ENCODE results near the gene PPM1F.

The PPM1F gene

GRCh38 chr22:21938906-21939305 lies 13.7 kb downstream of the PPM1F start:
- no peak for DNase-seq

GRCh38 chr22:21938071-21938822 lies 14.4 kb downstream of the PPM1F start:
- peak; percentile 18 for DNase-seq

GRCh38 chr22:21937821-21938070 lies 14.9 kb downstream of the PPM1F start:
- DNase-seq = peak; percentile 84

- DNase-seq = no peak
Observed at GRCh38 chr22:21937041-21937820, 15.4 kb downstream of the PPM1F start.

- no peak for DNase-seq
Observed at GRCh38 chr22:21936151-21936775, 16.4 kb downstream of the PPM1F start.

- DNase-seq = no peak
Observed at GRCh38 chr22:21933910-21934309, 18.7 kb downstream of the PPM1F start.

GRCh38 chr22:21933413-21933812 lies 19.2 kb downstream of the PPM1F start:
- DNase-seq = no peak

GRCh38 chr22:21932347-21932746 lies 20.3 kb downstream of the PPM1F start:
- DNase-seq = no peak

- no peak for DNase-seq
Observed at GRCh38 chr22:21931056-21931455, 21.6 kb downstream of the PPM1F start.

GRCh38 chr22:21929253-21929652 lies 23.4 kb downstream of the PPM1F start:
- no peak for DNase-seq

- no peak for DNase-seq
Observed at GRCh38 chr22:21928048-21928447, 24.6 kb downstream of the PPM1F start.

GRCh38 chr22:21927174-21927823 lies 25.3 kb downstream of the PPM1F start:
- DNase-seq = no peak

- DNase-seq = no peak
Observed at GRCh38 chr22:21926728-21927127, 25.9 kb downstream of the PPM1F start.

GRCh38 chr22:21923163-21923561 lies 29.5 kb downstream of the PPM1F start:
- no peak for DNase-seq

GRCh38 chr22:21922370-21923162 lies 30.1 kb downstream of the PPM1F start:
- no peak for DNase-seq

- DNase-seq = no peak
Observed at GRCh38 chr22:21921729-21922128, 30.9 kb downstream of the PPM1F start.

GRCh38 chr22:21921184-21921721 lies 31.4 kb downstream of the PPM1F start:
- no peak for DNase-seq

- DNase-seq = no peak
Observed at GRCh38 chr22:21920341-21921183, 32.1 kb downstream of the PPM1F start.

- no peak for DNase-seq
Observed at GRCh38 chr22:21919526-21920307, 32.9 kb downstream of the PPM1F start.

- no peak for DNase-seq
Observed at GRCh38 chr22:21918466-21919185, 34.0 kb downstream of the PPM1F start.
